GM21825 (cell line): ENCODE results near the gene MTFR2.
A peak's percentile ranks its signal among the peaks of the same experiment; 100 is the strongest.

Source experiments
- ATAC-seq: cut with Tn5 transposase; IDR thresholded peaks from one replicate; pipeline ENCODE4 v1.9.1; 2021; ENCODE audit warnings: mild to moderate bottlenecking, moderate library complexity; ENCODE audit not compliant: unreplicated experiment

Gene MTFR2

DNA sequence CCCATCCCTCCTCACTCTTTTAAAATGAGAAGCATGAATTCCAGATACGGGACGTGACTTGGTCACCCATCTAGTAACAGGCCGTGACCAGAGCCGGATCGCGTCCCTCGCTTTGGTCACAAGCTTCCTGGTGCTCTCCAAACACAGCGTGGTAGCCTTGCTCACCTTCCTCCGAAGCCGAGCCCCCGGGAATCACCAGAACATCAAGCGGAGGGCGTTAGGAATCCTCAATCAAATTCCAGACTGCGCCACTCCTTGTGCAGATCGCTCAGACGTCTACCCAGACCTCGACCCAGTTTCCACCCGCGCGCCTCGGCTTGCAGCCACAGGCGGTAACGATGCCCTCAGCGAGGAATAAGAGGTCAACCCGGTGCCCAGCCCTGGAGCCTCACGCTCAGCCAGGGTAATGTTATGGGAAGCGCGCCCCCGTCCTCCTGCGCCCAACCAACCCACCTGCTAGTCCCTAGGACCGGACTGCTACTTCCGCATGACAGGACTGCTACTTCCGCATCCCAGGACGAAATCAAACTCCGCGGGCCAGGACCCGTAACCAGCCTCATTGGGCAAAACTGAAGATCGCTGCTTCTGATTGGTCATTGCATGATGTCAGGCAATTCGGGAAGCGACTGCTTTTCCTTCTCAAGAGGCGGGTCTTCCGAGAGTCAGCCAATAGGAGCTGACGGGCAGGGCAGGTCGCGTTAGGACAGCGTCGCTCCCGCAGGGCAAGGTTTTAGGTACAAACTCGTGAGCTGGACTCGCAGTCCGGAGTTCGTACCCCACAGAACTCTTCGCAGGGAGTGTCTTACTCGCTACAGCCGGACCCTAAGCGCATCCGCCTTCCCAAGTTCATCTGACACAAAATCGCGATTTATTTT lies at the start of gene MTFR2:
MTFR2 (minus strand) TSS at position 501 of the 875 bp plus-strand sequence. CDS start 1,212 bp downstream, outside the sequence.
- peak; percentile 99 for ATAC-seq

DNA sequence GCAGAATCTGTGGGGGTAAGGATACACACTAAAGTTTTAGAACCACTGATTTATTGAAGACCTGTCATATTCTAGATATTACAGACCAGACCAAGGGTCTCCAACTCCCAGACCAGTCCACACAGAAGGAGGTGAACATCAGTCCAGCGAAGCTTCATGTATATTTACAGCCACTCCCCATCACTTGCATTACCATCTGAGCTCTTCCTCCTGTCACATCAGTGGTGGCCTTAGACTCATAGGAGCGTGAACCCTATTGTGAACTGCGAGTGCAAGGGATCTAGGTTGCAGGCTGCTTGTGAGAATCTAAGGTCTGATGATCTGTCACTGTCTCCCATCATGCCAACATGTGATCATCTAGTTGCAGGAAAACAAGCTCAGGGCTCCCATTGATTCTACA lies 44.5 kb upstream of the MTFR2 start:
- no peak for ATAC-seq

DNA sequence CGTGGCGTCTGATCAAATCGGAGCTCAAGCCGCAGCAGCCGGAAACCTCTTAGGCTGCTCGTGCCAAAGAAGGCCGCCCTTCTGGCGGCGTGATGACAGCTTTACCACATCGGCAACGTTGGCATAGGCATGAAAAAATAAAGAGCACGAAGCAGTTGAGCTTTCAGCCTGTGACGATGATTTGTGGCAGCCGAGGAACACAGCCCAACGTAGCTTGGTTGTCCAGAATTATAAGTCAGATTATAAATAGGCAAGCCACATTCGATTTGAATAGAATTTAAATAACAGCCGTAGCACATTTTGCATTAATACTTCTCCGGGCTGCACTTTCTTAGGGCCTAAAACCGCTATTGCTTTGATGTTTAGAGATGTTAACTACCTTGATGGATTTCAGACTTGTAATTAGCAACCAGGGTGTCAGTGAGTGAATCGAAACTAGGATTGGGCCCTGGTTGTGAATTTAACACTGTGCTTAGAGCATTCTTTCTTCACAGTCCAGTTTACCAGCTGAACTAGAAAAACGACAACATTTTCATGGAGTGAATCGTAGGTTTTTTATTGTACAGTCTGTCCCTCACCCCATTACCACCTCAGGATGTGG lies 40.4 kb upstream of the MTFR2 start:
- ATAC-seq = peak; percentile 25

DNA sequence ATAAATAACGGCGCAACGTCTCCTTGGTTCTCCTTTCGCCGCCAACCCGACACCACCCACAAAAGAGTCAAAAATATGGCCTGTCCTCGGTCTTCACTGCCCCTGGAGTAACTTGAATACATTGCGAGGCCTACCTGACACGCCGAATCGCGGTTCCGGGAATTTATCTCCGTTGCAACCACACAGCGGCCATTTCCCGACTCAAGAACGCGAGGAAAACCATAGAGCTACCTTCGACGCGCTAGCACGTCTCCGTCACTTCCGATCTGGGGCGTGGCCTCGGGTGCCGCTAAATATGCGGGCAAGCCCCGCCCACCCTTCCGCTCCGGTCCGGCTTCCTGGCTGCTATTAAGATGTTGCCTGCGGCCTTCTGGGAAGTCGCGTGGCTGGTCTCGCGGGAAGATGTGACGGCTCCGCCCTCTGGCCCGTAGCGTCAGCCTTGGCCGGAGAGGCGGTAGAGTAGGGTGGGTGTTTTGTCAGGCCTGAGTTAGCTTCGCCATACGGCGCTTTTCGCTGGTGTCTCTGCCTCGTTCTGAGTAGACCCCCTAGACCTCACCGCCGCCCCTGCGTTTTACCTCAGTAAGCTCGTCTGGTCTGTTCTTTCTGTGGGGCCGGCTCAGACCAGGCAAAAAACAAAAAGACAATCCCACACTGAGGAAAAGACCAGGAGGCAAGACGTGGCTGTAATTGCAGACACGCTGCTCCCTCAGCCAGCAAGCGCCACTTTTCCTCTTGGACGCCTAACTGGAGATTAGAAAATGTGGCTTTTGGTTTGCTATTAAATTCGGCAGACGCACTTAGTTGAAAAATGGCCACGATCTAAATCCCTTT lies 39.7 kb upstream of the MTFR2 start, which contains the start of gene BCLAF1:
BCLAF1 (minus strand) TSS at position 268 of the 831 bp plus-strand sequence. CDS start 9,980 bp downstream, outside the sequence.
- ATAC-seq = peak; percentile 94

DNA sequence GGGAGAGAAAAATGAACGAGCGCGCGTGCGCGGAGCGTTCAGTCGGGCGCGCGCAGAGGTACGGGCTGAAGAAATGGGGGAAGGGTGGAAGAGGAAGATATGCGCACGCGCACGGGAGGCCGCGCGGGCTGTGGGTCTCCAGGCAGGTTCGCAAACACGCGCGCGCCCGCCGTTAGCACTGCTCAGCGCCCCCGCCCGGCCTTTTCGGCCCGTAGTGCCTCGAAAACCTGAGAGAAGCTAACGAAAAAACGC lies 39.1 kb upstream of the MTFR2 start:
- peak; percentile 30 for ATAC-seq

DNA sequence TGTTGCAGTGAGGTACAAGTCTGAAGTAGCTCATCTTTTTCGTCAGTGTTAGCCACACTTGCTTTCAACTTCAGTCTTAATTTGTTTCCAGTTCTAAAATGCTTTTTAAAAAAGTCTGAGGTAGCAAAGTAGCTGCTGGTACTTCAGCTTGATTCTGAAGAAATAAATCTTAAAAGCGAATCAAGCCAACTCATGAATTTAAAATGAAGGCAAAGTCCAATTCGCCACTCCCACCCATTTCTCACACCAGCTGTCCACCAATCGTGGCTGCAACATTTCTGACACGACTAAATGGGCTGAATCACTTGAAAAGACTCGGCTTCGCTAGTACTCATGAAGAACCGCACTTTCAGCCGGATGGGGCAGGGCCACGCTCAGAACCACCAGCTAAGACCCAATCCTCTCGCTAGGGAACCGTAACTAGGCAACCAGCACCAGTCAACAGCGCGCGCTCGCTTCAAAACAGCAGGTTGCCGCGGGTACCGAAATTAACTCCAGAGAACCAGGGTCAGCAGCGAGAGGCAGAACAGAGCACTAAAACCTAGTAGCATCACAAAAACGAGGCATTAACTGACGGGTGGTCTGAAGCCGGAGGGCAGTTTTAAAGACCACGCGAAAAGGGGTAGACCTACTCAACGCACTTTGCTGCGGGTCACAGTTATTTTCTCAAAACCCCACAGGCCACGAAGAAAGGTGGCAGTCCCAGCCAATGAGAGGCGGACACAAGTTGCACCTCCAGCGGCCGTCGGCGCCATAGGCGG lies 38.6 kb upstream of the MTFR2 start:
- ATAC-seq = peak; percentile 33

DNA sequence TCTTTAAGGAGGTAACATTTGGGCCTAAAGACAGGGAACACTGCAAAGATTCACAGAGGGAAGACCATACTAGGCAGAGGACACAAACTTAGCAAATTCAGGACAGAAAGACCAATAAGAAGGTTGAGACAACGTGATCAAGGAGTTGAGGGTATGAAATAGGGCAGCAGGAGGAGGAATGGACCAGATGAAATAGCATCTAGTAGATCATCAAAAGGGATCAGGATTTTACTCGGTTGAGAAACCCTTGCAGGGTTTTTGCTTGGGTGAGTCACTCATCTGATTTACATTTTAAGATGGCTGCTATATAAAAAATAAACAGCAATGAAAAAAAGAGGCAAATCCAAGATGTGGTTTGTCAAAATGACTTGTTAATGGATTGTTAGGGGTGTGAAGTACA lies 34.8 kb upstream of the MTFR2 start:
- ATAC-seq = no peak

DNA sequence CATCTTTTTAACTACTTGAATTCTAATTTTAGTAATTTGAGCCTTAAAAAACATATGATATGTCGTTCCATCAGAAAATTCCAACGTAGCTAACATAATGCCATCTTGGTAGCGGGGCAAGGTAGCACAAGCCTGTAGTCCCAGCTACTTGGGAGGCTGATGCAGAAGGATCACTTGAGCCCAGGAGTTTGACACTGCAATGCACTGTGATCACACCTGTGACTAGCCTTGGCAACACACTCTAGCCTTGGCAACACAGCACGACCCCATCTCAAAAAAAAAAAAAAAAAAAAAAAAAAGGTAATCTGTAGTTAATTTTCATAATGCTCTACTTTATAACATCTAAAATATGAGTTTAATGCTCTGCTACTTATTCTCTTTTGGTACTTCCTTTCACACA lies 32.8 kb upstream of the MTFR2 start:
- ATAC-seq = no peak

DNA sequence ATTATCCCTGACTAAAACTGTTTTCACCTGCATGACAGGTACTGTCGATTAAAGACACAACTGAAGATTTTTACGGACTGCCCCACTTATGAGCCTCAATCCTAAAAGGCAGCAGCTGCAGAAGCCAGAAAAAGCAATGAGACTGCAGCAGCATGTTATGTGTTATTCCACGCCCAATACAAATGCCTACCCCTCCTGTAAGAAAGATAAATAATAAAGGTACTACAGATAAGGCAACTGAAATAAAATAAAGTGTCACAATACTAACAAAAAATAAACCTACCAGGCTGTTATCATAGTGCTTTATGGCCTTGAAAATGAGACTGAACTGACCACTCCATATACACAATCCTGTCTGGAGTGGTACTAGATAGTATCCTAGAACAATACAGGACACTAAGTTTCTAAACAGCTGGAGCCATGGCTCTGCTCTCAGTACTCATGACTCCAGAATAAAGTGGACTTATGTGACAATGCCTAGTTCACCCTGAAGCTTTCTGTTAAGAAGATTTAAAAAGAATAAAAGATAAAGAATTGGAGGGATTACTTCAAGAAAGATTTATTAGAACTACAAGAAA lies 30.0 kb upstream of the MTFR2 start:
- no peak for ATAC-seq

DNA sequence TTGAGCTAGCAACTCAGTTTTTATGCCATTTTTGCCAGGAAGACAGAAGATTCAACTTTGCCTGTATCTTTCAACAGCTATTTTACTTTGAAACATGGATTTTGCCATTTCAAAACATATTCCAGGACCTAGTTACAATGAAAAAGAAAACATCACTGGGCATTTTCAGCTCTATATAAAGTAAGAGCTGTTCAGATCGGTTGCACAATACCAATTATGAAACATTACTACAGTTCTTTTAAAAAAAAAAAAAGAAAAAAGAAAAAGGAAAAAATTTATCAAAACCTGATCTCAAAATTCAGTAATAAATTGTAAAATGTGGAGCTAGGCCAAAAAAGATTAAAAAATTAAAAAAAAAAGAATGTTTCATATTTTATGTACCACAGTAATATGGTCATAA lies 24.0 kb upstream of the MTFR2 start:
- ATAC-seq = no peak

DNA sequence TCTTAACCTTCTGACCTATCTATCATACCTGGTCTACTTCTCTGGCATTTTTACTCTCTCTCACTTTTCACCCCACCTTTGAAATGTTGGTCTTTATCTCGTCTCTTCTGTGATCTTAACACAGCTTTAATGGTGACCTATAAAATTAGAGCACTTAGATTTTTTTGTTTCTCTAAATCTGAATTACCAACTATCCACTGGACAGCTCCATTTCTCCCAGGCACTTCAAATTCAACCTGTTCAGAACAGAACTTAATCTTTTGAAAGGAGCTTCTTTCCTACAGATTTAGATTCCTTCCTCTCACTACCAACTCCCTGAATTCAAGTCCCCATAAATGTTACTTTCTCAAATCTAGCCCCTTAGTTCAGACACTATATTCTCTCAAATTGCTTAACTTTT lies 15.0 kb upstream of the MTFR2 start:
- ATAC-seq = no peak

DNA sequence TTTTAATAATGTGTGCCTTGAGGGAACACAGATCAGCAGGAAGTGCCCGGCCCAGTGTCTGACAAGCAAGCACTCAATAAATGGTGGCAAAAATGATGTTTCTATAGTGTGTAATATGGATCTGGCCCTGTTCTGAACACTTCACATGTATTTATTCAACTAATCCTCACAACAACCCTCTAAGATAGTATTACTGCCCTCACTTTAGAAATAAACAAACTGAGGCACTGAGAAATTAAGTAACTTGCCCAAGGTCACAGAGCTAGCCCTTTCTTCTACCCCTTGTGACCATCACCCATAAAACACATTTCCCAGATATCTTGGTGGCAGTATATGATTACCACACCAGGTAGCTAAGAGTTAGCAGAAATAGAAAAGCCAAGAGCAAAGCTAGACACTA lies 12.8 kb upstream of the MTFR2 start:
- no peak for ATAC-seq

DNA sequence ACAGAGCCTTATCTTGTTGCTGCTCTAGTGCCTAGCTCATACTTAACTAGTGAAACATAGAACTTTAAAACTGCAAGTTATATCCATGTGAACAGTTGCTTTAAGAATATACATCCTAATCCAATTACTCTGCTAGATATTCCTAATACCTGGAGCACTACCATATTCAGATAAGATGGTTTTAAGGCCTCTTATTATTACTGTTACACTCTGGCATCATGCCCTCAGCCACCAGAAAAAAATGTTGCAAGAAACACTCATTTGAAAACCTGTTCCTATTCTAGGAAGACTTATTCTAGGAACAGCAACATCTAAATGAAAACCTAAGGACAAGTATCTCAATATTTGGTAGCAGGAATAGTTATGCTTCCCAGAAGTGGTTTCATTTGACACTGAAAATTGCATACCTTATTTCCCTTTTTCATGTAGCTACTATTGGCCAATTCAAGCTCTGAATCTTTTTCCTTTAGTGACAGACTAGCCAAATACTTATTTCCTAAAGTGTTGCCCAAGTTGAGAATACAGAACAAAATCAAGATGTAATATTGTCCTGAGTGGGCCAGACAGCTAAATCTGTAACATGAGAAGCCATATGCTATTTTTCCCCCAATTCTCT lies 4.8 kb upstream of the MTFR2 start:
- ATAC-seq = no peak

DNA sequence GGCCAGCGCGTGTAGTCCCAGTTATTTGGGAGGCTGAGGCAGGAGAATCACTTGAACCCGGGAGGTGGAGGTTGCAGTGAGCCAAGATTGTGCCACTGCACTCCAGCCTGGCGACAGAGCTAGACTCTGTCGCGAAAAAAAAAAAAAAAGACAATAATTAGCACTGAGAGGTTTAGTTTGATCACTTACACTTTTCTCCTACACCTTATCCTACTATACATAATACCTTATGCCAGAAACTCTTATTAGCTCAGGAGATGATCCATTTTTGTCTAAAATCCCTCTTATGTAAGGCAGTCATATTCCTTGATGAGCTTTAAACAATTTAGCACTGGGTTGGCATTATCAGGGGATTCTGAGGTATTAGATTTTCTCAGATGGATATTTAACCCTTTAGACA lies 3.6 kb upstream of the MTFR2 start:
- ATAC-seq = no peak

DNA sequence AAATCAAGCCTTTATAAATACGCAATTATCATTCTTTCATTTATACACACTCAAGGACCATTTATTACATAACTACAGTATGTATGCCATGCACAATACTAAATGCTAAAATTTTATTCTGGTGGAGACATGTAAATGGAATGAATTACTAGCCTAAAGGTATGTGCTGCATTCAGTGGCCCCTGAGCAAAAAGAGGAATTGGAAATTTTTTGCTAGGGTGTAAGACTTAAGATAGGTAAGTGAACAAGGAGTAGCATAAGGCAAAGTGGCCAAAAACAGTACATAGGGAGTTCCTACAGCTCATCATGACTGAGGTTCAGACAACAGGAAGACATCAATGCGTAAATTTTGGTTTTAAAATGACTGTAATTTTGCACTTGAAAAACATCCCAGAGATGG lies 2.3 kb upstream of the MTFR2 start:
- no peak for ATAC-seq

DNA sequence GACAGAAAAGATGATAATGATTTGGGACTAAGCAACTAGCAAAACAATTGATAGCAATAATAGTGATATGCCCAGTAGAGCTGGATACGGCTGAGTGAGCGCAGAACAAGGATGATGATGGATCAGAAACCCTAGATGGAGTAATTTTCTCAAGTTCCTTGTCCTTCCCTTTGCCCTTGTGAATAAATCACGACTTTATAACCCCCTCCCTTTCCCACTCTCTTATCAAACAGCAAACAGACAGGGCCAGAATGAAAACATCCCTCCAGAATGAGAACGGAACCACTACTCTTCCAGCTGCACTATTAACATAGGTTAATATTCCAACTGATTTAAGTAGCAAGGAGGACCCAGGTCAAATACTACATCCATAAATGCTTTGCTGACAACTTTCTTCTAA lies 1.3 kb upstream of the MTFR2 start:
- no peak for ATAC-seq

DNA sequence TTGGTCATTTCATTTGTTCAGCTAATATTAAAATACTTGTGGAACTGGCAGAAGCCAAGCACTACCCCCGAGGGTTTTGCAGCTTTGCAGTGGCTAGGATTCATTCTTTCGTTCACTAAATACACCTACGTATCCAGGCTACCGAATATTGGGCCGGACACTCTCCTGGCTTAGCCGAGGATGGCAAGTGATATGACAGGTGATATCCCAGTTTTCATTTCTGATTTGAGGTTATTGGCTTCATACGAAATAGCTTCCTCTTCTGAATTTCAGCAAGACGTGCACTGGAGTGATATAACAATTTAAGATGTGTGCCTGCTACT lies 536 bp upstream of the MTFR2 start:
- peak; percentile 6 for ATAC-seq

DNA sequence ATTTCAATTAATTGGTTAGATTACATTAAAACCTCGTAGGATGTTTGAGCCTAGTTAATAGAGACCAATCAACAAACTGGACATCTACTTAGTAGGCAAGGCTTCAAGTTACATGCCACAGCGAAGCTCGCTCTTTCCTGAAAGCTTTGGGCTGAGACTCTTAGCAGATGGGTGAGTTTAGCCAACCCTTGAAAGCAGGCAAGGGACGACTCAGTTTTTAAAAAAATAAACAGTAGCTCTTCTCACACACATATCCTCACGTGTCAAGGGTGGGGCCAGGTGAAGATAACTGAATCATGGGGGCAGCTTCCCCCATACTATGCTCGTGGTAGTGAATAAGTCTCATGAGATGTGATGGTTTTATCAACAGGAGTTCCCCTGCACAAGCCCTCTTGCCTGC lies 775 bp downstream of the MTFR2 start:
- ATAC-seq = no peak

DNA sequence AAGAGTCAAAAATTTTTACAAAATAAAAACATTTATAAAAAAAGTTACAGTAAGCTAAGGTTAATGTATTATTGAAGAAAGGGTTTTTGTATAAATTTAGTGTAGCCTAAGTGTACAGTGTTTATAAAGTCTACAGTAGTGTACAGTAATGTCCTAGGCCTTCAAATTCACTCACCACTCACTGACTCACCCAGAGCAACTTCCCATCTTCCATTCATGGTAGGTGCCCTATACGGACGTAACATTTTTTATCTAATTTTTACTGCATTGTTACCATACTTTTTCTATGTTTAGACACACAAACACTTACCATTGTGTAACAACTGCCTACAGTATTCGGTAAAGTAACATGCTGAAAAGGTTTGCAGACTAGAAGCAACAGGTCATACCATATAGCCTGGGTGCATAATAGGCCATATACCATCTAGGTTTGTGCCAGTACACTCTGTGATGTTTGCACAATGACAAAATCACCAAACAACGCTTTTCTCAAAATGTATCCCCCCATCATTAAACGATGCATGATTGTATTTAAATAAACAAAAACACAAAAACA lies 6.0 kb downstream of the MTFR2 start:
- no peak for ATAC-seq
